SW480 (cell line): ENCODE data around the gene SUPT3H.
"Not testable (repeated sequence)": the region's sequence is repeated elsewhere in the genome, so short reads cannot be mapped to it uniquely, and the experiment has no call there.

Source experiments
- DNase-seq: peaks from one replicate; pipeline ENCODE4 v3.0.0-alpha.2; 2016; ENCODE audit warnings: low spot score

The SUPT3H gene

GRCh38 chr6:44949596-44950201 lies 428.0 kb downstream of the SUPT3H start:
- no peak for DNase-seq

DNA sequence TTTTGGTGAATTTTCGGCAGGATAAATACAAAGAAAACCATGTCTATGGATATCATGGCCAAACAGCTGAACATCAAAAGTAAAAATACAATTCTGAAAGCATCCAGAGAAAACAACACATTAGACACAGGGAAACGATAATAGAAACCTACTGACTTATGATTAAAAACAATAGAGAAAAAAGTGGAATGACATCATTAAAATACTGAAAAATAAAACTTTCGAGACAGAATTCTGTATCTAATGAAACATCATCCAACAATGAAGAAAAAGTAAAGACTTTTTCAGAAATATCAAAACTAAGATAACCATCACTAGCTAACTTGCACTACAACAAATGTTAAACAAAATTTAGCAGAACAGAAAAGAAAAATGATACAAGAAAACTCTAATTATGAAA lies 434.2 kb downstream of the SUPT3H start:
- DNase-seq: no peak

- no peak for DNase-seq
Measured at GRCh38 chr6:44942798-44943197, 434.9 kb downstream of the SUPT3H start.

DNA sequence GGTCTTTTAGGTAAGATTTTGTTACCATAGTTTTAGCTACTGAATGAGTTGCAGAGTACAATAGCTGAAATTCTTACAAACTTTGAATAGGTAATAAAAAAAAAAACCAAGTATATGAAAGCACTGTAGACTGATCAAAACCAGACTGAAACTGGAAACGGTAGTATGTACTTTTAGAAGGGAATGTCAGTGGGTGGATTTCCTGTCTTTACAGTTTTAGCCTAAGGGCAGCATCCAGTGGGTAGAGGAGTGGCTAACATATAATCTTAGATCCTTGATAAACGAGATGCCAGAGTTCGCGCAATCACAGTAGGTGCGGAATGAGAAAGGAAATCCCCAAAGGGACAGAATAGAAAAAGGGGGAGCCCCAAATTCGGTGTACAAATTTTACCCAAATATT lies 435.5 kb downstream of the SUPT3H start:
- no peak for DNase-seq

- no peak for DNase-seq
Measured at GRCh38 chr6:44940367-44940766, 437.4 kb downstream of the SUPT3H start.

- DNase-seq: no peak
Measured at GRCh38 chr6:44935693-44936300, 441.9 kb downstream of the SUPT3H start.

DNA sequence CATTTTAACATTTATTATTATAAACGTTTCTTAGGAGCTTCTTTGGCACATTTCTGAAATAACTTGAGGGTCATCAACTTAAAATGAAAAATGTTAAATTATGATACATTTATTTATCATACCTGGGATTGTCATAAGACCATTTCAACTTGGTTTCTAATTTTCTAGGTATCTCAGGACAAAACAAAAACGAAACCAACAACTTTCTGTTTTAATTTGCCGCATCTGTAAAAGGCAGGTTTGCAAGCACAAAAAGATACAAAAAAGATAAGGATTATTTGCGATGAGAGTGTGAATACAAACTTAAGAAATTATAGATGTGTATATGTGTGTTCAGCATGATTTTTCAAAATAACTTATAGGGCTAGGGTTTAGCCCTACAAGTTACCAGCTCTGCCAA lies 444.6 kb downstream of the SUPT3H start:
- DNase-seq: no peak

DNA sequence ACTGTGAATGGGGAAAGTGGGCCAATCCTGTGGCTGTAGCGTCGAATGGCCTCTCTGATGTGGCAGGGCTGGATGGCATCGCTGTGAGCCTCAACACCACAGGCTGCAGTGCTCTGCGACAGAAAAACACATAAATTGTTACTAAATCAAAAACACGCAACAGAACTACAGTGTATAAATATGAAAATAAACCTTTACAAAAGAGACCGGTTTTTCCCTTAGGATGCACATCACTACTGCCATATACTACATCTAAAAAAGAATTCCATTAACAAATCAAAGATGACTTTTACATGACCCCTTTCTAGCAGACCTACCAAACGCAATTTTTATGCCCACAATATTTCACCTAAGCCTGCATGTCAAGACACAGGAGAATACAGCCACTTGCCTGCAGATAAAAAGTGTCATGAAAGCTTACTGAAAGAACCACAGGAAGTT lies 445.1 kb downstream of the SUPT3H start:
- no peak for DNase-seq

DNA sequence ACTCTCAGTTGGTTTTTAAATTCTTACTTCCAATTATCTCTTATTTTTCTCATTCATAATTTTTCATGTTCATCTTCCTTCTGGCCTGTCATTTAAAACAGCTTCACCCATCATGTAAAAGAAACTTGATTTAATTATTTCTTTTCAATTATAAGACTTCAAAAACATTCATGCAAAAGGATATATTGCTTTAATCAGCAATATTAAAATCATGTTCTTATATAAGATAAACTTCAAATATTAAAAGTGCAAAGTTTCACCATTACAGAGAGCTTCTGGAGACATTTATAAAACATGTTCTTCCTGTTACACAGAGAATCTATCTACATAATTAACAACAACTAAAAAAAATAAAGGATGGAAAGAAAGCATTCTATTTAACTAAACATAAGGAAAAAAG lies 446.3 kb downstream of the SUPT3H start:
- no peak for DNase-seq

DNA sequence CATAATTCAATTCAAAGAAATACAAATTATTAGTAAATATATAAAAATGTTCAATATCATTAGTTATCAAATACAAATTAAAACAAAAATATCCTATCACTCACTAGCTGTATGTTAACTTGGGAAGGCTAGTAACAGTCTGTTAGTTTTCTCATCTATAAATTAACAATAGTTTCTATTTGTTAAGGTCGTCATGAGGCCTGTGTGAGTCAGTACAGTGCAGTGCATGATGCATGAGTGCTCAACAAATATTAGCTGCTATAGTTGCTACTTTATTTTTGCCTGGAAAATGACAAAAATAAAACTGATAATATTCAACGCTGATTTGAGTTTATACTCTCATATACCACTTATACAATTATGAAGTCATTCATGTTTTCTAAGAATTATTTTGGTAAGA lies 451.2 kb downstream of the SUPT3H start:
- DNase-seq: no peak

DNA sequence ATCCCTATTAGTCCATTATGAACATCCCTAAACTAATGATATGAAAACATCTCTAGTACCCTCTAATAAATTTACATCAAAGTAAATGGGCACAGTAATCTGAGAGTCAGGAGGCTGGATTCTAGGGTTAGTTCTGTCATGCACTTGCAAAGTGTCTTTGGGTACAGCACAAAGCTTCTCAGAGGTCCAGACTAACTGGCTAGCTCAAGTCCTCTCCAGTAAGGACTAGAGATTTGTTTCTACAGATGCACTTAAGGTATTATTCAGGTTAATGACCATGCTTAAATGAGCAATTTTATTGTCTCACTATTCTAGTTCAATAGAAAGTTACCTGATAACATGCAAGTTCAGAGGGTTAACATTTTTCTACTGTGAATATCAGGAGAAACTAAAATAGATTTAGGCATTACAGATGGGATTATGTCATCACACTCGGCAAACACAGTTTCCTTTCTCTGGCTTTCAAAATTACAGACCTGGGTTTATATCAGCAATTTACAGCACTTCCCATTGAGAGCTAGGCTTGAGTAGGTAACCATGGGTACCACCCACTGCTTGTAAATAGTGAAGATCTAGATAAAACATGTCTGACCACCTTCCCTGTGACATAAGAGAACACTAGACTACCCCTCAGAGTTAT lies 452.5 kb downstream of the SUPT3H start:
- DNase-seq: no peak

- no peak for DNase-seq
Measured at GRCh38 chr6:44923444-44923843, 454.3 kb downstream of the SUPT3H start.

DNA sequence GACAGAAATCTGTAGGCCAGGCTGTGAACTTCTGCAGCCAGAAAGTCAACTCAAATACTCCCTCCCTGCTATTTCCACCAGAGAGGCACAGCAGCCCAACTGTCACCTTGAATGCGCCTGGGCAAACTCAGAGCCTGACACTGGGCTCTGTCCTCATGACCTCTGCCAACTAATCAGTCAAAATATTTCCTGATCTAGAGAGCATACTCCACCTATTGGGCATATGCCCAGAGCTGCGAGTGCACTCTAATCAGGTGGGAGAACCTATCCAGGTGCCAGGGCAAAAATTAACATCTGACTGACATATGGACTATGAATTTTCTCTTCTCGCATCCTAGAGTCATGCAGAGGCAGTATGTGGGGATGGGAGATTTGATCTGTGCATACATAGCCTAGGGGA lies 455.9 kb downstream of the SUPT3H start:
- DNase-seq: no peak

DNA sequence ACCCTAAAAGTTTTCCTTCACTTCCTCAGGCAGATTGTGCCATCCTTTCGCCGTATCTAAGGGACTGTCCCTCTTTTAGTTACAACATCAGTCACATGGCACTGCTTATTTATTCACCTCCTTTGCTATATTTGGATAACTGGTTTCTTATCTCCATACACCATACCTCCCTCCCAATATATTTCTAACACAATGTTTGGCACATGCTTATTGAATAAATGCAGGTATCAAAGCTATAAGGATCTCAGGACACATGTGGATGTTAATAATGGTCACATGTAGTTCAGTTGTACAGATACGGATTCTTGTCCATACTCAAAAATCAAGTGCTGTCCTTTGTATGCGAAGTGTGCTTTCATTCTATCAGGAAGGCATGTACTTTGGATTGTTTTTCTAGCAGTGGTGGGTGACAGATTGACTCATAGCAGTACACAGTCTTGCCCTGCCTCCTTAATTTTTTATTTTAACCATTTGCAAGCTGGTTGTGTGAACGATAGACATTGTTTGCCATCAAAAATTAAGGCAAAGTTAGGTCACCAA lies 456.7 kb downstream of the SUPT3H start:
- DNase-seq: no peak

- DNase-seq: no peak
Measured at GRCh38 chr6:44918671-44919296, 458.9 kb downstream of the SUPT3H start.

DNA sequence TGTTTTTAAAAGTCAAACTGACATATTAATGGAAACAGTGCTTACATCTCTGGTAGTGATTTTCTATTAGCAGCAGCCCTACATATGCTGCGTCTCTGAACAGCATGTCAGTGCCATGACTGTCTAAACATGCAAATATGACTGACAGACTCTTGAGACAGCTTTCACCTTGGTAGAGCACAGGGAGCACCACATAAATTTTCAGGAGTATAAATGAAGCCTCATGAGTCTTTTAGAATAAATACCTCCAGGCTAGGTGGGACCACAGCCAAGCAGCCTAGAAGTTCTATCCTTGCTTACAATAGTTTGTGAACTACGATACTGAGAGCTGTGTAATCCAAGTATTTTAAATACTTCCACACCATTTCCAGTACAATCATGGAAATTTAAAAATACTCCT lies 460.3 kb downstream of the SUPT3H start:
- no peak for DNase-seq

DNA sequence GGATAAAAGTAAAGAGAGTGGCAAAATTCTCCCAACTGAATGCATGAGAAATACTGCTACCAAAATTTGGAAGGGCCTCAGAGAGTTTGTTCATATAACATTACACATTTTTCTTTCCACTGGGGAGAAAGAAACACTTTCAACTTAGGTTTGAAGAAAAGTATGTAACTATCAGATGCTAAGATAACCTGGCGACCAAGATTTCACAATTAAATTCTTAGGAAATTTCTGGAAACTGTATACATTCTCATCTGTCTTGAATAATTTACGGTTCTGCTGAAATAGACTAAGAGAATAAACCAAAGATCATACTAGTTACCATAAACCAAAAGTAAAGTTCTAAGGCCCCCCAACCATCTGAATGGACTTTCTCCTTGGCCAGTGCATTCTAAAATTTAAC lies 462.6 kb downstream of the SUPT3H start:
- DNase-seq: no peak

DNA sequence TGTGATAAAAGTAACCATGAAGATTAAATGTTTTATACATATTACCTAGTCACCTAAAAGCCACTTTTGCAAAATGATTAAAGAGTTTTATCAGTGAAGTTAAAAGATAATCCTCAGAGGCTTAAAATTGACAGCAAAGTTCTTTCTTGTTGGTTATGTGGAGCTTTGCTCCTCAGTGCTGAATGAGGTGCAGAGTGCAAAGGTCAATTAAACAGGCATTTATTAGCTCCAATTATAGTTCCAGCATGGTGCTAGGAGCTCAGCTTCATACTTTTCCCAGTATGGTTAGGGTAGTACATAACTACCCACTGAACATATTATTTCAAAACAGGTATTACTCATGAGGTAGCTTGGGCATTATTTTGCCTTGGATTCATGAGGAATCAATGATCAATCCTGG lies 463.6 kb downstream of the SUPT3H start:
- no peak for DNase-seq

- no peak for DNase-seq
Measured at GRCh38 chr6:44906761-44907160, 471.0 kb downstream of the SUPT3H start.

DNA sequence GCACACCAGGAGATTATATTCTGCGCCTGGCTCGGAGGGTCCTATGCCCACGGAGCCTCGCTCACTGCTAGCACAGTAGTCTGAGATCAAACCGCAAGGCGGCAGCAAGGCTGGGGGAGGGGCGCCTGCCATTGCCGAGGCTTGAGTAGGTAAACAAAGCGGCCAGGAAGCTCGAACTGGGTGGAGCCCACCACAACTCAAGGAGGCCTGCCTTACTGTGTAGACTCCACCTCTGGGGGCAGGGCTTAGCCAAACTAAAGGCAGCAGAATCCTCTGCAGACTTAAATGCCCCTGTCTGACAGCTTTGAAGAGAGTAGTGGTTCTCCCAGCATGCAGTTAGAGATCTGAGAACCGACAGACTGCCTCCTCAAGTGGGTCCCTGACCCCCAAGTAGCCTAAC lies 477.4 kb downstream of the SUPT3H start:
- not testable (repeated sequence) for DNase-seq

DNA sequence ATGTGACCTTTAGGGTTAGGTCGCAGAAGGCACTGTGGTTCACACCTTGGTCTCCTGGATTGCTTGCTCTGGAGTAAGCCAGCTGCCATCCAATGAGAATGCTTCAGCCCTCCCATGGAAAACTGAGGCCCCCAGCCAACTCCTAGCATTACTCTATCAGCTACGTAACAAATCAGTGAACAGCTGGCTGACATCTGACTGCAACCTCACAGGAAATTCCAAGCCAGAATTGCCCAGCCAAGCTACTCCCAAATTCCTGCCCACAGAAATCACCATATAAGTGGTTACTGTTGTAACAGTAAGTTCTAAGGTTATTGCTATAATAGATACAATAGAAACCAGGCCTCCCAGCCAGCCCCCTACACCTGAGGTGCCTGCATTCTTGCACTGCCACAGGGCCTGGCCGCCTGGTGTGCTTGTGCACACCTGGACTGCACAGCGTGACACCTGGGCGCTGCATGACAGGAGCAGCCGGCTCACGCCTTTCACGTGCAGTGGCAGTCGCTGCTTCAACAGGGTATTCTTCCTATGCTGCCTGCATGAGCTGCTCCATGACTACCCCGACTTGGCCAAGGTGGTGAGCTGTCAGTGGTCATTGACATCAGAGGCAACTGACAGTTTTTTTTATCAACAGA lies 479.3 kb downstream of the SUPT3H start:
- peak; percentile 1 for DNase-seq

- no peak for DNase-seq
Measured at GRCh38 chr6:44897316-44897715, 480.4 kb downstream of the SUPT3H start.

DNA sequence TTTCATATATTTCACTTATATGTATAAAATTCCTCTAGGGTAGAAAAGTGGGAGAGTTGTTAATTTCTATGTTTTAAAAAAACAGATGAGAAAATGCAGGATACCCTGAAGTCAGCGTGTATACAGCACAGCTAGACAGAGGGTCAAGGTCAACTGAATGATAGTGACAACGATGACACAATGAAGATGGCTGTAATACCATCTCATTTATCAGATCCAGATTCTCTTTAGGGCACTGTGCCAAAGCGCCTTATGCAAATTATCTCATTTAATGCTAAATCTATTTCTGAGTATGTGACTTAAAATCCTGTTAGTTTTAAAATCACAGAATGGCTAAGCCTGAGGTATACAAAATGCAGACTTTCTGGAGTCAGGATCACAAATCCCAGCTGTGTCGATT lies 481.0 kb downstream of the SUPT3H start:
- no peak for DNase-seq
